ENCODE data around the gene KIF4B. TPM values are rescaled to one million over a fixed set of nuclear protein-coding genes. Genes with fewer than 3 reads are reported as not detected.
"Not testable (repeated sequence)": the region's sequence is repeated elsewhere in the genome, so short reads cannot be mapped to it uniquely, and the experiment has no call there.

The KIF4B gene
- polyA plus RNA-seq (ENCODE audit: insufficient read length) = 0.28 TPM
- long read RNA-seq, donor 1, full-length matches to known transcripts = 1 of 1 reads
- long read RNA-seq, donor 1, partial matches to known transcripts = 0 of 1 reads
- long read RNA-seq, donor 1, other reads (novel, unspliced or antisense) = 0 of 1 reads
- long read RNA-seq, donor 2 = 0 reads
- long read RNA-seq, donor 3 = 0 reads
- long read RNA-seq, donor 4 = 0 reads
- long read RNA-seq, donor 5, full-length matches to known transcripts = 1 of 1 reads
- long read RNA-seq, donor 5, partial matches to known transcripts = 0 of 1 reads
- long read RNA-seq, donor 5, other reads (novel, unspliced or antisense) = 0 of 1 reads
- long read RNA-seq, donor 6 = 0 reads
- long read RNA-seq, donor 7 = 0 reads
- long read RNA-seq, donor 8 = 0 reads

GRCh38 chr5:155013526-155013925, at the start of gene KIF4B:
KIF4B (plus strand) TSS chr5:155013755; CDS start chr5:155013860, 105 bp downstream.
- no peak for DNase-seq

- DNase-seq = no peak
These were observed 47.3 kb upstream of the KIF4B start for GRCh38 chr5:154966081-154966841.

- no peak for DNase-seq
These were observed 46.7 kb upstream of the KIF4B start for GRCh38 chr5:154966874-154967273.

- DNase-seq = no peak
These were observed 46.0 kb upstream of the KIF4B start for GRCh38 chr5:154967421-154968024.

- no peak for DNase-seq
These were observed 44.6 kb upstream of the KIF4B start for GRCh38 chr5:154968953-154969352.

- no peak for DNase-seq
These were observed 42.8 kb upstream of the KIF4B start for GRCh38 chr5:154970759-154971158.

- no peak for DNase-seq
These were observed 42.1 kb upstream of the KIF4B start for GRCh38 chr5:154971501-154971900.

GRCh38 chr5:154972476-154973080, 41.0 kb upstream of the KIF4B start:
- peak; percentile 27 for DNase-seq

GRCh38 chr5:154976082-154976481, 37.5 kb upstream of the KIF4B start:
- DNase-seq = not testable (repeated sequence)

- DNase-seq = no peak
These were observed 36.1 kb upstream of the KIF4B start for GRCh38 chr5:154977409-154977808.

- not testable (repeated sequence) for DNase-seq
These were observed 35.3 kb upstream of the KIF4B start for GRCh38 chr5:154978294-154978693.

GRCh38 chr5:154984946-154985516, 28.5 kb upstream of the KIF4B start:
- DNase-seq = no peak

- no peak for DNase-seq
These were observed 27.4 kb upstream of the KIF4B start for GRCh38 chr5:154986151-154986550.

GRCh38 chr5:154989626-154990025, 23.9 kb upstream of the KIF4B start:
- DNase-seq = no peak

GRCh38 chr5:154993461-154993860, 20.1 kb upstream of the KIF4B start:
- no peak for DNase-seq

- DNase-seq = no peak
These were observed 17.9 kb upstream of the KIF4B start for GRCh38 chr5:154995679-154996078.

- no peak for DNase-seq
These were observed 15.8 kb upstream of the KIF4B start for GRCh38 chr5:154997746-154998145.

GRCh38 chr5:154999865-155000264, 13.7 kb upstream of the KIF4B start:
- DNase-seq = no peak

GRCh38 chr5:155001523-155001922, 12.0 kb upstream of the KIF4B start:
- no peak for DNase-seq

GRCh38 chr5:155002722-155003121, 10.8 kb upstream of the KIF4B start:
- DNase-seq = not testable (repeated sequence)

GRCh38 chr5:155004138-155004744, 9.3 kb upstream of the KIF4B start:
- no peak for DNase-seq

GRCh38 chr5:155006265-155006664, 7.3 kb upstream of the KIF4B start:
- not testable (repeated sequence) for DNase-seq
